Left ventricle myocardium superior (tissue), 1 donor: Measurements from ENCODE around the gene KRTAP10-1. TPM values are rescaled to one million over a fixed set of nuclear protein-coding genes. Genes with fewer than 3 reads are reported as not detected.

ENCODE experiments used
- ATAC-seq: fragments of 200-7000 bp; cut with Tn5 transposase; one replicate; pipeline ENCODE4 v1.9.1; 2020; ENCODE audit warnings: mild to moderate bottlenecking, moderate library complexity
- DNase-seq: peaks from one replicate; pipeline ENCODE4 v3.0.0-alpha.2; 2020
- intact Hi-C: fragments of 100-400 bp; cut with micrococcal nuclease; formaldehyde crosslinking; loops from one replicate; pipeline ENCODE4 v1.11.0; 2022
- total RNA-seq: library from RNA; stranded (reverse); fragmentation: NEBNext Ultra II Directional; extraction: Animal tissue kit (Norgen Biotek cat#: 25700); gene quantifications from one replicate; pipeline ENCODE4 v1.2.1, GENCODE V29; 2021
- donor health status: DM: no; HTN: yes; CAD: no; lungs with severe emphysema.

KRTAP10-1 gene
- total RNA-seq, 1 donor from 2014 or later = not detected

DNA sequence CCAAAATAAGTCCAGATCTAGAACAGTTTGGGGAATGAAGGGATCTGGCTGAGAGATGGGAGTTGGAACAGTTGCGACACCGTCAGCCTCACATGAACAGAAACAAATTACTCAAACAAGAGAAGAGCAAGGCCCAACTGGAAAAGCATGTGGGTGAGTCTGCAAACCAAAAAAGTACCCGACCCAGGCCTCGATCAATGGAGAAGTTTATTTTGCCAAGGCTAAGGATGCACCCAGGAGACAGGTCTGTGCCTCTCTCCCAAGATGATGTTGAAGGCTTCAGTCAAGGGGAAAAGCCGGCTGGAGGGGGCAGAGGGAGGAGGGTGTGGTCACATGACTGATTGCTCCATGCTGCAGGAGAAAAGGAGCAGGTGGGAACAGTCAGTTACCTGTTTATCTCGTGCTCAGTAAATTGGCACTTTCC, 42.3 kb downstream of the KRTAP10-1 start:
- intact Hi-C loops = loop anchor here (10.0 kb wide), 1 partner anchor 57 kb away; the partner anchor contains the start of genes KRTAP10-2 and KRTAP10-3
- peak; percentile 17 for ATAC-seq
- DNase-seq = no peak

DNA sequence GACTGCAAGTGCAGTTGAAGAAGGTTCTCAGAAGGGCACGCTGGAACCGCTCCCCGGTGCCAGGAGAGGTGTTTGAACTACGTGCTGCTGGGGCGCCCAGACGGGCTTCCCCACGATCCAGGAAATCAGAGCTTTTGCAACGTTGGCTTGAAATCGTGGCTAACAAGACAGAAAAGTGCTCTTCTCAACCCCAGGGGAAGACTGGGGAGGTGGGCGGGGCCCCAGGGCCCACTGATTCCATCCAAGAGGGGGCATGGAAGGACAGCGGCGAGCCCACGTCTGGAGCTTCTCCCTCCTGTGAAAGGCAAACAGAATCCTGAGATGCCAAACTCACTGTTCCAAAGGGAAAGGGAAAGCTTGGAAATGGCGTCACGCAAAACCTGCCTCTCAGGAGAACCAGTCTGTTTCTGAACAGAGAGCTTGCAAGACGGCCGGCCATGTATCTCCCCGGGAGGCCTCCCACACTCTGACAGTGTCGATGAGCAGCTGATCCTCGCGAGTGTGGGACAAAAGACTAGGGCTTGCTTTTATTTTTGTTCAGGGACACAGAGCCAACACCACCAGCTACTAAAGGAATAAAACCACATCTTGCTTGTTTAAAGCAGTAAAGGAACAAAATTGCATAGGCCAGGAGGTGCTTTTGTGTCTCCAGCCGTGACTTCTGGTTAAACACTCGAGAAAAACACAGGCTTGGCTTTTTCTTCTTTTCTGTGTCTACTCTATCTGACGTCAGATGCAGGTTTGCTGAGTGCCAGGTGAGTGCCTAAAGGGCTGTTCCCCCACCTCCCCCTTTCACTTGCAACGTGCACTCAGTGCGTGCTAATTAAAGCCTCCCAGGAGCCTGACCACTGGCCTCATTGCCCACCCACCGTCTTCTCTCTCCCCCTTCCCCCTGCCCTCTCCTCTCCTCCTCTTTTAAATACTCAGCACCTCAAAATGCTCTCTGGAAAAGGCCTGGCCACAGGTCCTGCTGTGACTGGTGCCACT, 43.1 kb downstream of the KRTAP10-1 start:
- ATAC-seq (peak; percentile 35), DNase-seq (no peak)
- intact Hi-C loops = loop anchor here (10.0 kb wide), 1 partner anchor 58 kb away; the partner anchor contains the start of genes KRTAP10-2 and KRTAP10-3

DNA sequence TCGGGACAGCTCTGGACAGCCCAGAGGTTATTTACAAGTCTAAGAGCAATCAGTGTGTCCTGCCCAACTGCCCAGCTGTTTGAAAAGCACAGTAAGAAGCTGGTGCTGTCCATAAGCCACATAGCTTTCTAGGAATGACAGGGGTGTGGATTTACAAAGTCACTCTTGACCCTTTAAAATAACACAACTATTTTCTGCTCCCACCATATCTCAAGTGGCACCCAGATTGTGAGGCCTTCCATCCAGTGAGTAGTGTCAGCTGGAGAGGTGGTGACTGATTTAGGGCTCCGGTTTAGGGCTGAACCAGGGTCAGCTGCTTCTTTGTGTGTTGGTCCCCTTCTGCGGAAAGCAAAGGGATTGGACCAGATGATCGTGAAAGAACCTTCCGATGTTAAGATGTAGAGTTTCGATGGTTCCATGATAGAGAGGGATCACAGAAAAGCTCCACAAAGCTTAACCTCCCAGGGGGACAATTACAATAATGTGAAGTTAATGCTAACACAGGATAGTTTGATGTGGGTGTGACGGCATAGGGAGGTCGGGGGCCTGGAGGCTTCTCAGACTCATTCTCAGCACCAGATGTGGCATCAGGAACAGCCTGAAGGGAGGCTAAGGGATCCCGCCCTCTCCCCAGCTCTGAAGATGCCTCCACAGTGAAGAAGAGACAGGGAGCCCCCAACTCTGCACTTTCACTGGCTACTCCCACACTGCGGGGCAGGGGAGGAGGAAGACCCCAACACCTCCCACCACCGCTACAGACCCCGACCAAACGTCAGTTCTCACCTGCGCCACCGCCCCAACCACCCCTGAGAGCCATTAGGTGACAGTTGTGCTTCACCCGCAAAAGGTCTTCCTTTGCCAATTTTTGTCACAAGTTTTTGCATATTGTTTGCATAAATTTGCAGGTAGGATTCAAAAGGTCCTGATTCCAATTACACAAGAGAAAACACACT, 44.1 kb downstream of the KRTAP10-1 start:
- ATAC-seq = peak; percentile 88
- DNase-seq = no peak
- intact Hi-C loops = loop anchor here (10.0 kb wide), 1 partner anchor 59 kb away; the partner anchor contains the start of genes KRTAP10-2 and KRTAP10-3

DNA sequence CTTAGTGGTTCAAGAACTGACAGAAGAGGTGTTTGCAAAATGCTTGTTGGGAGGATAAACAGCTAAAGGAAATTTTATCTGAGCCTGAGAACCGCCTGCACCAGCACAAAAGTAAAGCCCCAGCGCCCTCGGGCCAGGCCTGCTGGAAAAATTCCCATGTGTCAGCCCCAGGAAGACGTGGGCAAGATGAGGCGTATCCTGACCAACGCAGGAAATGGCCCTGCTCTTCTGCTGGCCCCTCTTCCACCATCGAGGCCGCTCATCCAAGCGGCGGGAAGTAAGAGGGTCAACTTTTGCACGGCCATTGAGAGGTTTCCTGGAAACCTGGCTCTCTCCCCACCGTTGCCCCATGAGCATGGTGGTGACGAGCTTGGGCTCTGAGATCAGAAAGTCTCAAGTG, 45.0 kb downstream of the KRTAP10-1 start:
- ATAC-seq = no peak
- intact Hi-C loops = loop anchor here (10.0 kb wide), 1 partner anchor 60 kb away; the partner anchor contains the start of genes KRTAP10-2 and KRTAP10-3

DNA sequence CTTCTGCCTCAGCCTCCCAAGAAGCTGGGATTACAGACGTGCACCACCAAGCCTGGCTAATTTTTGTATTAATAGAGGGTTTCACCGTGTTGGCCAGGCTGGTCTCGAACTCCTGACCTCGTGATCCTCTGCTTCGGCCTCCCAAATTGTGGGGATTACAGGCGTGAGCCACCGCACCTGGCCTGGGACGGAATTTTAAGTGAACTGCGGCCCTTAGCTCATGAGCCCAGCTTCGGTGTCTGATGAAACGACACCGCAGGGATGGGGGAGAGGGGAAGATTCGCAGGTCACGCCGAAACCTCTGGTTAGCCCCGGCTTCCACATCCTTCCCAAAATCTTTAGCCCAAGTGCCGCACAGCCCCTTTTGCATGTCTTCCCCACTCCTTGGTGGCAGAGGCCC, 45.6 kb downstream of the KRTAP10-1 start:
- intact Hi-C loops = loop anchor here (10.0 kb wide), 1 partner anchor 60 kb away; the partner anchor contains the start of genes KRTAP10-2 and KRTAP10-3
- no peak for DNase-seq
- ATAC-seq = no peak

More for the DNA sequence above, 45.0 kb downstream of the KRTAP10-1 start:
- no peak for DNase-seq

DNA sequence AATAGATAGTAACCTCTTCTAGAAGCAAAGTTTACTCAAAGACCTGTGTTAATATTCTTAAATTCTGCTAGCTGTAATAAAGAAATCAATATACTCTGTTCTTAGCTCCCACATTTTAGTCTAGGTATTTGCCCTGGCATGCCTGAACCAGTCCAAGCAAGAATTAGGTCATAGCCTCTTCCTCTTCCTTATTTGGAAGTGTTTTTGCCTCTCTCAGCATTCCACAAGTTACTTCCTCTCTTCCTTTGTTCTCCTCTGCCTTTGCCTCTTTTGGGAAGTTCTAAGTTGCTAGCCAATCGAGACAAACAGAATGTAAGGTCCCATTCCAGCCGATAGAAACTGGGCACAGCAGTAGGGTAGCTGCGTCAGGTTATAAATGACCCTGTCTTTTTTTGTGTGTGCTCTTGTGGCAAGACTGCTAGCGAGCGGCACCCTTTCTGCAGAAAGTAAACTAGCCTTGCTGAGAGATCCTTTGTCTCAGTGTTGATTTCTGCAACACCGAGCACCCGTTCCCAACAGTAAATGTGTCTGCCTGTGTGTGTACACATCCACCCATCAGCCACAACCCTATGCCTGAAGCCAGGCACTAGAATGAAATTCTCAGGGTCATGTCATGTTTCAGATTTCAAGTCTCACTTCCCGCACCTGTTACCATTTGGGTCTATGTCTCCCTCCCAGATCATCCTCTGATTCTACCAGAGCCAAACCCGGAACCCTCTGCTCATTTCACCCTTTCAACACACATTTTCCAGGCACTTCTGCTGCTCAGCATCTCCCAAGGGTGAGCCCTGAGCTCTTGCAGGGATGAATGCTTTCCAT, 47.2 kb downstream of the KRTAP10-1 start:
- intact Hi-C loops = loop anchor here (10.0 kb wide), 1 partner anchor 62 kb away; the partner anchor contains the start of genes KRTAP10-2 and KRTAP10-3
- ATAC-seq = no peak
- DNase-seq = no peak

DNA sequence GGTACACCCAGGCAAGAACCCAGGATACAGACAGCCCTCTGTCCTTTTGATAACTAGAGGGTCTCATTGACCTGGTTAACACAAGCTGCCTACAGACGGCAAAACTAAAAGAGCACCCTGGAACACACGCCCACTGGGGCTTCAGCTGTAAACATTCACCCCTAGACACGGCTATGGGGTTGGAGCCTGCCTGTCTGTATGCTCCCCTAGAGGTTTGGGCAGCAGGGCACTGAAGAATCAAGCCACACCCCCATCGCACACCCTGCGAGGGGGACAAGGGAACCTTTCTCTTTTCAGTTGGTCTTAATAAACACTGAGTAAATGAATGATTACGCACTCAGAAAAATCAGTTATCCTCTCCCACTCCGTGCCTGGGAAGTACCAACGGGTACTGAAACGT, 49.2 kb downstream of the KRTAP10-1 start:
- intact Hi-C loops = loop anchor here (10.0 kb wide), 1 partner anchor 64 kb away; the partner anchor contains the start of genes KRTAP10-2 and KRTAP10-3
- no peak for DNase-seq

DNA sequence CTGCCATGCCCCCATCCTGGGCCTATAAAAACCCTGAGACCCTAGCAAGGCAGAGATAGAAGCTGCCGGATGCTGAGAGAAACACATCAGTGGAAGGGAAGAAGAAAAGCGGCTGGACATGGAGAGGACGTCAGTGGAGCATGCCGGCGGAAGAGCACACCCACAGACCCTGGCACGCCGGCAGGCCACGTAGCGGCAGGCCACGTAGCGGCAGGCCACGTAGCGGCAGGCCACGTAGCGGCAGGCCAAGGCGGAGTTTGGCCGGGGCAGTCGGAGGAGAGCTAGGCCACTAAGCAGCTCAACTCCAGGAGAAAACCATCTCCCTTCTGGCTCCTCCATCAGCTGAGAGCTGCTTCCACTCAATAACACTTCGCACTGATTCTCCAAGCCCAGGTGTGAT, 49.6 kb downstream of the KRTAP10-1 start:
- ATAC-seq = no peak
- no peak for DNase-seq
- intact Hi-C loops = loop anchor here (10.0 kb wide), 1 partner anchor 64 kb away; the partner anchor contains the start of genes KRTAP10-2 and KRTAP10-3

More for the DNA sequence above, 49.2 kb downstream of the KRTAP10-1 start:
- no peak for ATAC-seq

DNA sequence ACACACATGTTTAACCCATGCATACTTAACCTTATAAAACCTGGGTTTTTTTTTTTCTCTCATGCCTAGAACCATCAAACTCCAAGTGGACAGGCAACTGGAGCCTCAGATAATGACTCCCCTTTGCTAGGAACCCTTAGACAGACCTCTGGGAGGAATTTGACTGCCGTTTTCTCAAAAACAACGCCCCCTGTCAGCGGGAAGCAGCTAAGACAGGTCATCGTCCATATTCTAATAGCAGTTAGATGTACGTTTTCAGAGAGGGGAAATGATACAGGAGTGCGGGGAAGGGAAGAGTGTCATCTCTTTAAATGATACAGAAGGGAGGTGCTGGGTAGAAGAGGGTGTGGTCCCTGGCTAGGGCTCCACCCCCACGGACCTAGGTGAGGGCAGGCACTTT, 50.0 kb downstream of the KRTAP10-1 start:
- DNase-seq (no peak), ATAC-seq (no peak)
- intact Hi-C loops = loop anchor here (10.0 kb wide), 1 partner anchor 65 kb away; the partner anchor contains the start of genes KRTAP10-2 and KRTAP10-3

Other genes with a start within 250 kb of the KRTAP10-1 start
- 46.1 TPM for gene PFKL, start 240.1 kb downstream of the KRTAP10-1 start, total RNA-seq
- 14.9 TPM for gene CFAP410, start 200.8 kb downstream of the KRTAP10-1 start, total RNA-seq
- 1.5 TPM for gene TRPM2, start 186.6 kb downstream of the KRTAP10-1 start, total RNA-seq
- gene LRRC3, start 84.7 kb downstream of the KRTAP10-1 start, total RNA-seq = 2.1 TPM
- gene KRTAP10-2, start 11.3 kb upstream of the KRTAP10-1 start, total RNA-seq = not detected
- not detected for gene KRTAP10-3, start 18.6 kb upstream of the KRTAP10-1 start, total RNA-seq
- gene KRTAP10-4, start 33.5 kb upstream of the KRTAP10-1 start, total RNA-seq = not detected
- not detected for gene KRTAP10-5, start 40.4 kb upstream of the KRTAP10-1 start, total RNA-seq
- gene KRTAP10-6, start 52.3 kb upstream of the KRTAP10-1 start, total RNA-seq = not detected
- not detected for gene KRTAP10-7, start 60.4 kb upstream of the KRTAP10-1 start, total RNA-seq
- gene KRTAP10-8, start 71.9 kb upstream of the KRTAP10-1 start, total RNA-seq = not detected
- not detected for gene KRTAP10-9, start 86.9 kb upstream of the KRTAP10-1 start, total RNA-seq
- not detected for gene KRTAP10-10, start 97.2 kb upstream of the KRTAP10-1 start, total RNA-seq
- gene KRTAP10-11, start 106.2 kb upstream of the KRTAP10-1 start, total RNA-seq = not detected
- not detected for gene KRTAP12-4, start 114.5 kb upstream of the KRTAP10-1 start, total RNA-seq
- not detected for gene KRTAP12-3, start 117.7 kb upstream of the KRTAP10-1 start, total RNA-seq
- gene KRTAP12-2, start 126.7 kb upstream of the KRTAP10-1 start, total RNA-seq = not detected
- gene KRTAP12-1, start 142.0 kb upstream of the KRTAP10-1 start, total RNA-seq = not detected
- gene KRTAP10-12, start 157.0 kb upstream of the KRTAP10-1 start, total RNA-seq = not detected
- 2.7 TPM for gene TSPEAR, start 171.4 kb upstream of the KRTAP10-1 start, total RNA-seq